Measurements from ENCODE around the gene DZIP1L. TPM values are rescaled to one million over a fixed set of nuclear protein-coding genes. Genes with fewer than 3 reads are reported as not detected.

DZIP1L gene
- total and polyA plus RNA-seq, 10 donors = 0.85 to 38.6 (median 12.4) TPM

GRCh38 chr3:138072796-138073195 lies 42.6 kb downstream of the DZIP1L start:
- intact Hi-C loops (cut with DNase I; ENCODE audit: low total_unique reads) = no loop called here
- WGBS, 5 donors = 85 to 96% (median 87%) methylated on average over 5 to 8 of the region's 8 CpGs
- H3K4me1 ChIP-seq = peaks cover 0 to 8% (median 0%) of the 10 kb centered on the region in 6 donors

DNA sequence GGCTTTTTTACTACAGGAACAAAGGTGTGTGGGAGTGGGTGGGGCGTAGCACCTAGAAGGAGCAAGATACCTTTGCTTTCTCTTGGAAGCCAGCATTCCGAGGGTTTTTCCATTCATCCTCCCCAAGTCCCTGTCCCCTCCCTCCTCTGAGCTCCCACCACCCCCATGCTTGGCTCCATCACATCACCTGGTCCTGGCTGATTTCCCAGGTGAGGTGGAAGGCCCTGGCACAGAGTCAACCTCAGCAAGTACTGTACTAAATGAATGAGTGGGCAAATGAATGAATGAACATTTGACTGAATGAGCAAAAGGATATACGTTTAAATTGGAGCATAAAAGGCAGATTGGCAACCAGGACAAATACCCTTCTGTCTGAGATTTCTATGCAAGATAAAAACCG lies 45.4 kb downstream of the DZIP1L start:
- intact Hi-C loops (cut with DNase I; ENCODE audit: low total_unique reads) = no loop called here
- WGBS, 5 donors = 87 to 94% (median 90%) methylated on average over 4 of the region's 4 CpGs
- Histone ChIP-seq H3K36me3 (peaks cover 0 to 60% (median 0%) of the 10 kb centered on the region in 6 donors), H3K9me3 (no peaks in the 10 kb centered on the region), H3K4me1 (peaks cover 0 to 8% (median 0%) of the 10 kb centered on the region in 6 donors), H3K27me3 (replicated peaks in 1 of 7) (peaks cover 0 to 19% (median 0%) of the 10 kb centered on the region in 7 donors), H3K4me3 (no peak overlapping the region), H3K27ac (no peak overlapping the region)
- no peak for DNase-seq
- no peak for TF ChIP-seq POLR2AphosphoS5 (IDR thresholded peaks at IDR 0.05)

More at GRCh38 chr3:138072796-138073195, 42.6 kb downstream of the DZIP1L start:
- TF ChIP-seq CTCF (IDR thresholded peaks at IDR 0.05 in 8 of 11, conservative IDR thresholded peaks at IDR 0.05 in 3 of 11) (no peak), POLR2AphosphoS5 (IDR thresholded peaks at IDR 0.05) (no peak), POLR2A (IDR thresholded peaks at IDR 0.05) (no peak)
- Histone ChIP-seq H3K4me3 (no peak overlapping the region), H3K27me3 (replicated peaks in 1 of 7) (peaks cover 0 to 13% (median 0%) of the 10 kb centered on the region in 7 donors), H3K9me3 (no peaks in the 10 kb centered on the region), H3K27ac (no peak overlapping the region), H3K36me3 (peaks cover 0 to 72% (median 0%) of the 10 kb centered on the region in 6 donors)
- DNase-seq = no peak

GRCh38 chr3:138068579-138069174 lies 46.7 kb downstream of the DZIP1L start:
- H3K4me3 ChIP-seq = no peak overlapping the region
- peaks cover 0 to 73% (median under 1%) of the 10 kb centered on the region in 6 donors for H3K36me3 ChIP-seq
- peak; percentile 94 for DNase-seq
- TF ChIP-seq POLR2A (IDR thresholded peaks at IDR 0.05) (no peak), CTCF (IDR thresholded peaks at IDR 0.05 in 8 of 11, conservative IDR thresholded peaks at IDR 0.05 in 3 of 11) (peak; percentile 90 to 98 (median 95)), POLR2AphosphoS5 (IDR thresholded peaks at IDR 0.05) (peak in 1 of 3 donors; percentile 41)
- no peaks in the 10 kb centered on the region for H3K9me3 ChIP-seq
- peaks cover 0 to 8% (median 0%) of the 10 kb centered on the region in 6 donors for H3K4me1 ChIP-seq
- 30 to 39% (median 32%) methylated on average over 12 to 14 of the region's 14 CpGs for WGBS, 5 donors
- intact Hi-C loops (cut with DNase I; ENCODE audit: low total_unique reads) = no loop called here
- peaks cover 0 to 19% (median 0%) of the 10 kb centered on the region in 7 donors for H3K27me3 ChIP-seq (replicated peaks in 1 of 7)
- H3K27ac ChIP-seq = no peak overlapping the region

- no peak overlapping the region for H3K4me3 ChIP-seq
Measured at GRCh38 chr3:138068046-138068445, 47.4 kb downstream of the DZIP1L start.

More at GRCh38 chr3:138068046-138068445, 47.4 kb downstream of the DZIP1L start:
- H3K9me3 ChIP-seq = no peaks in the 10 kb centered on the region
- peaks cover 0 to 74% (median 4%) of the 10 kb centered on the region in 6 donors for H3K36me3 ChIP-seq
- peaks cover 0 to 18% (median 0%) of the 10 kb centered on the region in 7 donors for H3K27me3 ChIP-seq (replicated peaks in 1 of 7)
- no peak overlapping the region for H3K27ac ChIP-seq
- no peak for DNase-seq
- 79 to 89% (median 82%) methylated on average over 7 to 8 of the region's 8 CpGs for WGBS, 5 donors
- intact Hi-C loops (cut with DNase I; ENCODE audit: low total_unique reads) = no loop called here
- TF ChIP-seq POLR2AphosphoS5 (IDR thresholded peaks at IDR 0.05) = no peak
- no peak for TF ChIP-seq POLR2A (IDR thresholded peaks at IDR 0.05)
- no peak for TF ChIP-seq CTCF (IDR thresholded peaks at IDR 0.05 in 8 of 11, conservative IDR thresholded peaks at IDR 0.05 in 3 of 11)
- peaks cover 0 to 8% (median 0%) of the 10 kb centered on the region in 6 donors for H3K4me1 ChIP-seq

Data from spleen (tissue), 11 donors.